ENCODE results near the gene SGMS1.

SGMS1 gene

DNA sequence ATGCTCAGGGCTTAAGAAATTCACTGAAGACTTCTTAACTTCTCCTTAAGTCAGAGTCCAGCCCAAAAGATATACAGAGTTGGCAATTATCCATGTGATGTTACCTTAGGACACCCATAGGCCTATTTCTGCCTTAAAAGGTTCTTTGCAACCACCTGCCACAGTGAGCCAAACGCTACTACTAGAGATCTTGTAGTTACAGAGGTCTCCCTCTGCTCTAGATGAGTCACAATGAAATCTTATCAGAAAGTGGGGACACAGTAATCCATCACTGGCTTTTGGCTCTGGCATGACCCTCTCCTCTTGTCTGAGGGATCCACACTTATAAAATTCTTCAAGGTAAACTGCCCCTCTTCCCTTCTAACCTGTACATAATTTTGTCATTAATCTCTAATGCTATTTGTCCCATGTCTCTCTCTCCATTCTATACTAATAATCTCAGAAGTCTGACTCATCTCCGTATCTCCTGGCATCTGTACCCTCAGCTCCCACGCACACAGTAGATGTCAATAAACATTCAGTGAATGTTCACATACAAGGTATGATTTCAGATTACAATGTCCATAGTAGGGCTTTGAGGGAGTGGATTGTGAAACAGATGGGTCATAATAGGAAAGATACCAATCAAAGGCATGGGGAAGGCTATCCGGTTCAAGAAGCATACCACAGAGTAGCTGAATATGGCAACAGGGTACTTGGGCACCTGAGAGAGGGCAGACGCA lies 112.1 kb downstream of the SGMS1 start:
- DNase-seq (ENCODE audit: low spot score) = no peak
- TF ChIP-seq, protein P1, sequence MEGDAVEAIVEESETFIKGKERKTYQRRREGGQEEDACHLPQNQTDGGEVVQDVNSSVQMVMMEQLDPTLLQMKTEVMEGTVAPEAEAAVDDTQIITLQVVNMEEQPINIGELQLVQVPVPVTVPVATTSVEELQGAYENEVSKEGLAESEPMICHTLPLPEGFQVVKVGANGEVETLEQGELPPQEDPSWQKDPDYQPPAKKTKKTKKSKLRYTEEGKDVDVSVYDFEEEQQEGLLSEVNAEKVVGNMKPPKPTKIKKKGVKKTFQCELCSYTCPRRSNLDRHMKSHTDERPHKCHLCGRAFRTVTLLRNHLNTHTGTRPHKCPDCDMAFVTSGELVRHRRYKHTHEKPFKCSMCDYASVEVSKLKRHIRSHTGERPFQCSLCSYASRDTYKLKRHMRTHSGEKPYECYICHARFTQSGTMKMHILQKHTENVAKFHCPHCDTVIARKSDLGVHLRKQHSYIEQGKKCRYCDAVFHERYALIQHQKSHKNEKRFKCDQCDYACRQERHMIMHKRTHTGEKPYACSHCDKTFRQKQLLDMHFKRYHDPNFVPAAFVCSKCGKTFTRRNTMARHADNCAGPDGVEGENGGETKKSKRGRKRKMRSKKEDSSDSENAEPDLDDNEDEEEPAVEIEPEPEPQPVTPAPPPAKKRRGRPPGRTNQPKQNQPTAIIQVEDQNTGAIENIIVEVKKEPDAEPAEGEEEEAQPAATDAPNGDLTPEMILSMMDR (IDR thresholded peaks at IDR 0.05; ENCODE audit: extremely low read depth, insufficient read depth, missing control alignments) = no peak
- in situ Hi-C loops (cut with MboI; ENCODE audit: low pct_unique_long_range_greater_than_20kb, low sequenced_read_pairs, unreplicated experiment) = no loop called here

GRCh38 chr10:50510517-50511473 lies 113.0 kb downstream of the SGMS1 start:
- DNase-seq (ENCODE audit: low spot score) = no peak

DNA sequence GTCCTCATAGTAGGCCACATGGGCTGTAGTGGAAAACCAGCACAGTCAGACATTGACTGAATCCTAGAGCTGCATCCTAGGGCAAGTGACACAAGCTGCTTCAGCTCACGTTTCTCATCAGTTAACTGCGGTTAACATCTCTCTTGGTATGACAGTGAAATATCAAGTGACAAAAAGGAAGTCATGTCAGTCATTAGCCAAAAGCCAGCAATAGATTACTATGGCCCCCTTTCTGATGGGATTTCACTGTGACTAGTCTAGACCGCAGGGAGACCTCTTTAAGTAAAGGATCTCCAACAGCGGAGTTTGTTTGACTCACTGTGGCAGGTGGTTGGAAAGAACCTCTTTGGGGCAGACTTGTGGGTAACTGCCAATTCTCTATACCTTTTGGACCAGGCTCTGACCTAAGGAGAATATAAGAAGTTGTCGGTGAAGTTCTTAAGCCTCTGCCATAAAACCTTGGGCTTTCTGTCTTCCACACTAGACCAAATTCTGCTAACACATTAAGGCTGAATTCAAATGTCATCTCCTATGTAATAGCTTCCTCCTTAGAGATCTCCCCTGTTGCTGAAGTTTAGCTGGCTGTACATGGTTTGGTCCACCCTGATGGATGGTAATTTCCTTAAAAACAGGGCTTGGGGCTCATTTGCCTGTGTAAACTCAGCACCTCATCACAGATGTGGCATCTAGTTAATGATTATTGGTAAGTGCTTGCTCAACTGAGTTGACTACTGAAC lies 115.3 kb downstream of the SGMS1 start:
- DNase-seq (ENCODE audit: low spot score) = peak; percentile 67
- TF ChIP-seq, protein P1 (IDR thresholded peaks at IDR 0.05; ENCODE audit: extremely low read depth, insufficient read depth, missing control alignments) = no peak
- in situ Hi-C loops (cut with MboI; ENCODE audit: low pct_unique_long_range_greater_than_20kb, low sequenced_read_pairs, unreplicated experiment) = no loop called here

More at GRCh38 chr10:50510517-50511473, 113.0 kb downstream of the SGMS1 start:
- in situ Hi-C loops (cut with MboI; ENCODE audit: low pct_unique_long_range_greater_than_20kb, low sequenced_read_pairs, unreplicated experiment) = no loop called here
- TF ChIP-seq, protein P1 (IDR thresholded peaks at IDR 0.05; ENCODE audit: extremely low read depth, insufficient read depth, missing control alignments) = no peak

- in situ Hi-C loops (cut with MboI; ENCODE audit: low pct_unique_long_range_greater_than_20kb, low sequenced_read_pairs, unreplicated experiment) = no loop called here
- TF ChIP-seq, protein P1 (IDR thresholded peaks at IDR 0.05; ENCODE audit: extremely low read depth, insufficient read depth, missing control alignments) = no peak
- no peak for DNase-seq (ENCODE audit: low spot score)
Measured at GRCh38 chr10:50506861-50507573, 116.7 kb downstream of the SGMS1 start.

DNA sequence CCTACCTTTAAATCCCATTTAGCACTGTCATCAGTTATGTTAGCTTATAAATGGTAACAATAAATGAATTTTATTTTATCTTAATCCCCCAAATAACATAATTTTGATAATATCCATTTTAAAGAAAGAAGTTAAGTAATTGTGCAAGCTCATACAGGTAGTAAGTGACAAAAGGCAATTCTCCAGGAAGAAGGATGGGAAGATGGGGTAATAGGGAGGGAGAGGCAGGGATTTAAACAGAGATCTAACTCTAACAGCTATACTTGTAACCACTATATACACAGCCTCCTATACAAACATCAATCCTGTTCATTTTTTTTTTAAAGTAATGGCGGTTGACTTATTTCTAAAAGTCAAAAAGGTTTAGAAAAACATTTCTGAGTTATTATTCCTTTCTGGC lies 119.4 kb downstream of the SGMS1 start:
- TF ChIP-seq, protein P1 (IDR thresholded peaks at IDR 0.05; ENCODE audit: extremely low read depth, insufficient read depth, missing control alignments) = no peak
- in situ Hi-C loops (cut with MboI; ENCODE audit: low pct_unique_long_range_greater_than_20kb, low sequenced_read_pairs, unreplicated experiment) = no loop called here
- DNase-seq (ENCODE audit: low spot score) = no peak

Data from GM13977 (cell line).